HL-60 (cell line): Measurements from ENCODE around the gene CABCOCO1.

Experiments
- DNase-seq, 2 experiments: peaks; one replicate each; pipeline ENCODE4 v3.0.0-alpha.2; 2010 to 2020; ENCODE audit warnings: low read depth in 1 of 2, low spot score in 1 of 2
- H3K27ac ChIP-seq: fragments of 250-450 bp; sonication (Bioruptor Pico); replicated peaks from 2 replicates; pipeline ENCODE4 v1.5.1; 2020; ENCODE audit warnings: mild to moderate bottlenecking, moderate library complexity
- H3K27me3 ChIP-seq: fragments of 250-450 bp; sonication (Bioruptor Pico); 2 replicates; pipeline ENCODE4 v1.5.1; 2021; ENCODE audit warnings: mild to moderate bottlenecking, moderate library complexity; ENCODE audit not compliant: insufficient read depth, poor library complexity, severe bottlenecking
- H3K4me3 ChIP-seq: replicated peaks from 2 replicates; pipeline ENCODE4 v1.5.1; 2011; ENCODE audit warnings: mild to moderate bottlenecking, control low read depth, low read length; ENCODE audit not compliant: insufficient read depth
- GABPA ChIP-seq: IDR thresholded peaks from 2 replicates; pipeline ENCODE4 v1.6.1; 2012; ENCODE audit warnings: low read depth
- POLR2AphosphoS5 ChIP-seq: IDR thresholded peaks from 2 replicates; pipeline ENCODE4 v1.6.1; 2012; ENCODE audit warnings: low read depth
- SPI1 ChIP-seq: IDR thresholded peaks from 2 replicates; pipeline ENCODE4 v1.6.1; 2012; ENCODE audit warnings: low read depth, mild to moderate bottlenecking, borderline replicate concordance
- TF ChIP-seq, protein P1 (sequence below): IDR thresholded peaks from 2 replicates; pipeline ENCODE4 v1.6.1; 2012; ENCODE audit warnings: low read depth; ENCODE audit not compliant: insufficient replicate concordance
- TF ChIP-seq, protein P2 (sequence below): IDR thresholded peaks from one replicate; pipeline ENCODE4 v1.5.1; 2011; ENCODE audit warnings: low read length, control low read depth, inconsistent platforms; ENCODE audit not compliant: insufficient read depth

The CABCOCO1 gene

DNA sequence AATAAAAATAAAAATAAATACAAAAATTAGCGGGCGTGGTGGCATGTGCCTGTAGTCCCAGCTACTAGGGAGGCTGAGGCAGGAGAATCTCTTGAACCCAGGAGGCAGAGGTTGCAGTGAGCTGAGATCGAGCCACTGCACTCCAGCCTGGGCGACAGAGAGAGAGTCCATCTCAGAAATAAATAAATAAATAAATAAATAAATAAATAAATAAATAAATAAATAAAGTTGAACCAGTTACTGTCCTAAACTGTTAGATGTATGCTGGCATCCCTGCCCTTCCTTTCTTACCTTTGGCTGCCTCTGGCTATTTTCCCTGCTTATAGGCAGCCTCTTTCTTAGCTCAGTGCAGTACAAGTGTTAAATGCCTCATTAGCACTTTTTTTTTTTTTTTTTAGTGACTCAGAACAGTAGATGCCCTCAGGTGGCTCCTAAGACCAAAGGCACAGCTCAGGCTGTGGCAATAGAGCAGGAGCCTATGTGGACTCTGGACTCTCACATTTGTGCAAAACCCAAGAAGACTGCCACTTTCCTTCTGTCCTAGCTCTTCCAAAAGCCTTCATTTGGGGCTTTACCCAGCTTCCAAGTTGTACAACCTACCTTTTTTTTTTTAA lies 30.6 kb upstream of the CABCOCO1 start:
- DNase-seq: no peak
- no peak overlapping the region for H3K4me3 ChIP-seq
- TF ChIP-seq, protein P1, sequence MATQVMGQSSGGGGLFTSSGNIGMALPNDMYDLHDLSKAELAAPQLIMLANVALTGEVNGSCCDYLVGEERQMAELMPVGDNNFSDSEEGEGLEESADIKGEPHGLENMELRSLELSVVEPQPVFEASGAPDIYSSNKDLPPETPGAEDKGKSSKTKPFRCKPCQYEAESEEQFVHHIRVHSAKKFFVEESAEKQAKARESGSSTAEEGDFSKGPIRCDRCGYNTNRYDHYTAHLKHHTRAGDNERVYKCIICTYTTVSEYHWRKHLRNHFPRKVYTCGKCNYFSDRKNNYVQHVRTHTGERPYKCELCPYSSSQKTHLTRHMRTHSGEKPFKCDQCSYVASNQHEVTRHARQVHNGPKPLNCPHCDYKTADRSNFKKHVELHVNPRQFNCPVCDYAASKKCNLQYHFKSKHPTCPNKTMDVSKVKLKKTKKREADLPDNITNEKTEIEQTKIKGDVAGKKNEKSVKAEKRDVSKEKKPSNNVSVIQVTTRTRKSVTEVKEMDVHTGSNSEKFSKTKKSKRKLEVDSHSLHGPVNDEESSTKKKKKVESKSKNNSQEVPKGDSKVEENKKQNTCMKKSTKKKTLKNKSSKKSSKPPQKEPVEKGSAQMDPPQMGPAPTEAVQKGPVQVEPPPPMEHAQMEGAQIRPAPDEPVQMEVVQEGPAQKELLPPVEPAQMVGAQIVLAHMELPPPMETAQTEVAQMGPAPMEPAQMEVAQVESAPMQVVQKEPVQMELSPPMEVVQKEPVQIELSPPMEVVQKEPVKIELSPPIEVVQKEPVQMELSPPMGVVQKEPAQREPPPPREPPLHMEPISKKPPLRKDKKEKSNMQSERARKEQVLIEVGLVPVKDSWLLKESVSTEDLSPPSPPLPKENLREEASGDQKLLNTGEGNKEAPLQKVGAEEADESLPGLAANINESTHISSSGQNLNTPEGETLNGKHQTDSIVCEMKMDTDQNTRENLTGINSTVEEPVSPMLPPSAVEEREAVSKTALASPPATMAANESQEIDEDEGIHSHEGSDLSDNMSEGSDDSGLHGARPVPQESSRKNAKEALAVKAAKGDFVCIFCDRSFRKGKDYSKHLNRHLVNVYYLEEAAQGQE: no peak
- TF ChIP-seq SPI1 (no peak), GABPA (no peak), POLR2AphosphoS5 (no peak)
- TF ChIP-seq, protein P2, sequence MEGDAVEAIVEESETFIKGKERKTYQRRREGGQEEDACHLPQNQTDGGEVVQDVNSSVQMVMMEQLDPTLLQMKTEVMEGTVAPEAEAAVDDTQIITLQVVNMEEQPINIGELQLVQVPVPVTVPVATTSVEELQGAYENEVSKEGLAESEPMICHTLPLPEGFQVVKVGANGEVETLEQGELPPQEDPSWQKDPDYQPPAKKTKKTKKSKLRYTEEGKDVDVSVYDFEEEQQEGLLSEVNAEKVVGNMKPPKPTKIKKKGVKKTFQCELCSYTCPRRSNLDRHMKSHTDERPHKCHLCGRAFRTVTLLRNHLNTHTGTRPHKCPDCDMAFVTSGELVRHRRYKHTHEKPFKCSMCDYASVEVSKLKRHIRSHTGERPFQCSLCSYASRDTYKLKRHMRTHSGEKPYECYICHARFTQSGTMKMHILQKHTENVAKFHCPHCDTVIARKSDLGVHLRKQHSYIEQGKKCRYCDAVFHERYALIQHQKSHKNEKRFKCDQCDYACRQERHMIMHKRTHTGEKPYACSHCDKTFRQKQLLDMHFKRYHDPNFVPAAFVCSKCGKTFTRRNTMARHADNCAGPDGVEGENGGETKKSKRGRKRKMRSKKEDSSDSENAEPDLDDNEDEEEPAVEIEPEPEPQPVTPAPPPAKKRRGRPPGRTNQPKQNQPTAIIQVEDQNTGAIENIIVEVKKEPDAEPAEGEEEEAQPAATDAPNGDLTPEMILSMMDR: no peak
- H3K27me3 ChIP-seq: no peaks in the 10 kb centered on the region
- no peak overlapping the region for H3K27ac ChIP-seq

DNA sequence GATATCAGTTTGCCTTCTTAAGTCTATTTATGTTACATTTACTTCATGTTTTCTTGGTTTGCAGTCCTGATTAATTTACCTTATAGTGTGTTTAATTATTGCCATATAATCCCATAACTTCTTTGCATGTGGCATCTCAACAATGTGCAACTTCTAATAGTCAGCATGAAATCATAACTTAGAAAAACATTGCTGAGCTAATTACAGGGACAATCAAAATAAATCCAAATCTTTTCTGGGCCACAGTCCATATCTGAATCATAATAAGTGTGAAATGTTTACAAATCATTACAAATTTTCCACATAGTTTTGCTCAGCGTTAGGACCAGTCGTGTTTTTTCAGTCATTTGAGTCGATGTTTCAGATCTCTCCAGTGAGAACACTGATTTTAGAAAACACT lies 29.1 kb upstream of the CABCOCO1 start:
- Histone ChIP-seq H3K4me3 (no peak overlapping the region), H3K27ac (no peak overlapping the region), H3K27me3 (no peaks in the 10 kb centered on the region)
- TF ChIP-seq SPI1 (no peak), POLR2AphosphoS5 (no peak), GABPA (no peak)
- TF ChIP-seq, protein P1: no peak
- TF ChIP-seq, protein P2: no peak
- no peak for DNase-seq

DNA sequence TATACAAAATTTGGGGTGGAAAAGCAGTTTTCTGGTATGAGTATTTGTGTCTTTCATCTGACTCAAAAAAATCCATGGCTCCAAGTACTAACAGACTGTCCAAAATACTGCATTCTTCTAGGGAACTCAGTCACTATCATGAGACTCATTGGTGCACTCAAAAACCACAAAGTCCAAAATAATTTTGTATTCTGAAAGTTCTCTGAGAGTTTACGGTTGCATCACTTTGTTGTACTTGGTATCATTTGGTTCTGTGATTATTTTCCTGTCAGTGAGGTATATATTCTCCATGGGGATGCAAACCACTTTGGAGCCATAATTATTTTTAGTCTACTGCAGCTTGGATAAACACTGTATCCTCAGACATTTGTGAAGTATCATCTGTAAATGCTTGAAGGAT lies 28.0 kb upstream of the CABCOCO1 start:
- H3K27ac ChIP-seq: no peak overlapping the region
- no peak for DNase-seq
- no peaks in the 10 kb centered on the region for H3K27me3 ChIP-seq
- H3K4me3 ChIP-seq: no peak overlapping the region
- TF ChIP-seq, protein P1: no peak
- TF ChIP-seq SPI1 (no peak), POLR2AphosphoS5 (no peak), GABPA (no peak)
- TF ChIP-seq, protein P2: no peak
